ENCODE data around the gene DIO1.

DNA sequence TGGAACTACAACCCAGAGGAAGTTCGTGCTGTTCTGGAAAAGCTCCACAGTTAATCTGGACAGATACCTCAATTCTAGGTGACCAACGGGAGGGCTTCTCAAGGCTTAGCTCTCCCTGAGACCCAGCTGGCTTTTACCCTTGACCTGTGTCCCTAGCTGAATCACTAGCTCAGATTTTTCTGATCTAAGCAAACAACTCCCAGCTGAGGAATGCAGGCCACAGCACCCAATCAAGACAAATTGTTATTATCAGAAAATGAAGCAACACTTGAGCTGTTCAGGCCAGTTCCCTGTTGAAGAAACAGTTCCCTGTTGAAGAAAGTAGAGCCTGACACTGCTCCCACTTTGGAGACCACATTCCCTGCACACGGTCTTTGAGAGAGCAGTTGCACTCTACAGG is 16.0 kb downstream of the DIO1 start:
- TF ChIP-seq, protein P1, sequence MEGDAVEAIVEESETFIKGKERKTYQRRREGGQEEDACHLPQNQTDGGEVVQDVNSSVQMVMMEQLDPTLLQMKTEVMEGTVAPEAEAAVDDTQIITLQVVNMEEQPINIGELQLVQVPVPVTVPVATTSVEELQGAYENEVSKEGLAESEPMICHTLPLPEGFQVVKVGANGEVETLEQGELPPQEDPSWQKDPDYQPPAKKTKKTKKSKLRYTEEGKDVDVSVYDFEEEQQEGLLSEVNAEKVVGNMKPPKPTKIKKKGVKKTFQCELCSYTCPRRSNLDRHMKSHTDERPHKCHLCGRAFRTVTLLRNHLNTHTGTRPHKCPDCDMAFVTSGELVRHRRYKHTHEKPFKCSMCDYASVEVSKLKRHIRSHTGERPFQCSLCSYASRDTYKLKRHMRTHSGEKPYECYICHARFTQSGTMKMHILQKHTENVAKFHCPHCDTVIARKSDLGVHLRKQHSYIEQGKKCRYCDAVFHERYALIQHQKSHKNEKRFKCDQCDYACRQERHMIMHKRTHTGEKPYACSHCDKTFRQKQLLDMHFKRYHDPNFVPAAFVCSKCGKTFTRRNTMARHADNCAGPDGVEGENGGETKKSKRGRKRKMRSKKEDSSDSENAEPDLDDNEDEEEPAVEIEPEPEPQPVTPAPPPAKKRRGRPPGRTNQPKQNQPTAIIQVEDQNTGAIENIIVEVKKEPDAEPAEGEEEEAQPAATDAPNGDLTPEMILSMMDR (IDR thresholded peaks at IDR 0.05) = no peak
- TF ChIP-seq POLR2A (IDR thresholded peaks at IDR 0.05) = no peak
- TF ChIP-seq EP300 (IDR thresholded peaks at IDR 0.05; ENCODE audit: low read depth) = no peak
- TF ChIP-seq POLR2AphosphoS5 (IDR thresholded peaks at IDR 0.05) = no peak

All from transverse colon (tissue), 4 donors.